NCI-H226 (cell line): ENCODE results near the gene FUT2.
"Not testable (repeated sequence)": the region's sequence is repeated elsewhere in the genome, so short reads cannot be mapped to it uniquely, and the experiment has no call there.

Experiments
- DNase-seq: peaks from one replicate; pipeline ENCODE4 v3.0.0-alpha.2; 2015

FUT2 gene

DNA sequence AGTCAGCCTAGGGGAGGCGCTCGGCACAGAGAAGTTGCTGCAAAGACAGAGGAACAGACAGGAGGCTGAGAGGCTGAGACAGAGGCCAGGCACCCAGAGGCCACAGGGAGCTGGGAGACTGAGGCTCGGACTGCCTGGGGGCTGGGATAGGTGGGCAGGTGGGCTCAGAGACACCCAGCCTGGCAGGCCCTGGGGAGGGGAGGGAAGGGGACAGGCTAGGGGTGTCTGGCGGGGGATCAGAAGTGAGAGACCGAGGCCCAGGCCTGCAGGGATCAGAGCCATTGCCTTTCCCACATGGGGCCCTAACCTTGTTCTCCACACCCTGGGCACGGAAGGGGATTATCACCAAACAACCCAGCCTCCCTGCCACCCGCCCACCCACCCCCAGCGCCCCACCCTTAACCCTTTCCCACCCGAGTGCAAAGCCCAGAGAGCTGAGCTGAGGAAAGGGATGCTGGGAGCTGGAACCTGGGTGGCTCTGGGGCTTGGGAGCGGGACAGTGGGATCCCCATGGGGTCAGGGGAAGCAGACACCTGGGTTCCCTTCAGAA, 24.2 kb upstream of the FUT2 start:
- no peak for DNase-seq

DNA sequence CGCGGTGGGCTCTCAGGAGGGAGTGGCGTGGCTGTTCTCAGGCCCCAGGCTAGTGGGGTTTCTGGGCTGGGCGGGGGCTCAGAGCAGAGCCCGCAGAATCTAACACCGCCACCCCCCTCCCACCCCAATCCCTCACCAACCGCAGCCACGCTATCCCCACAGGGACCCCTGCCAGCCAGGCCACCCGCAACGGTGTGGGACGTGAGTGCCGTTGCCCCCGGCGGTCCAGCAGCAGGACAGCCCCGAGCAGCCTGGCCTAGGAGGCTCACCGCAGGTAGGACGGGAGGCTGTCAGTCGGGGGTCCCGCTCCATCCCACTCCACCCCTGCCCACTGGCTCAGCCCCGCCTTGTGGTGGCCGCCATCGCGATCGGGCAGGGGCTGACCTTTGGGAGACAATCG, 22.8 kb upstream of the FUT2 start, which contains the start of gene NTN5:
Gene NTN5, minus strand, starts transcription at position 24 of the 400 bp plus-strand sequence. CDS start 2,031 bp downstream, outside the sequence.
- DNase-seq, result no peak

DNA sequence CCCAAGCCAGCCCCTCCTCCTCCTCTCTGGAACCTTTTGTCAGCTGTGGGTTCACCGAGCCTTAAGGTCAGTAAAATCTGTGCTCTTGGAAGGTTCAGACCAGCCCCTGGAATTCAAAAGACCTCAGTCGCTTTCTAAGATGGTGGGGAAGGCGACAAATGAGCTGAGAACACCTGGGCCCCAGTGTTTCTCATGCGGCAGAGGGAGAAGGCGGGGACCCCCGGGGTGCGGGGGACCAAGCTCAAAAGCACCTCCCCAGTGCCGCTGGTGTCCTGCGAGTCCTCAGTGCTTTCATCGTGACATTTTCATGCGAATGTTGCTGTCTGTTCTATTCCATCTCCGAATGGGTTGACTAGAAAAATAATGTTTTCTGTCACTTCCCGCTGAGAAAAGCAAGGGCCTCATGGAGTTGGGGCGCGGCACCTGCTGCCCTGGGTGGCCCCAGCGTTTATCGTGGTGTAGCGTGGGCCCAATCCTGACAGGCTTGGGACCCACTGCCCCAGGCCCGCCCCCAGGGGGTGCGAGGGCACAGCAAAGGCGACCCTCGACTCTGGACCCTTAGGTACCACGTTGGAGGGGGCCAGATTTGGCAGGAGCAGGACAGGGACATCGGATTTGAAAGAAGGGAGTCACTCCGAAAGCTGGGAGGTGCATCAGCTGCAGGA, 22.2 kb upstream of the FUT2 start:
- DNase-seq, result no peak

DNA sequence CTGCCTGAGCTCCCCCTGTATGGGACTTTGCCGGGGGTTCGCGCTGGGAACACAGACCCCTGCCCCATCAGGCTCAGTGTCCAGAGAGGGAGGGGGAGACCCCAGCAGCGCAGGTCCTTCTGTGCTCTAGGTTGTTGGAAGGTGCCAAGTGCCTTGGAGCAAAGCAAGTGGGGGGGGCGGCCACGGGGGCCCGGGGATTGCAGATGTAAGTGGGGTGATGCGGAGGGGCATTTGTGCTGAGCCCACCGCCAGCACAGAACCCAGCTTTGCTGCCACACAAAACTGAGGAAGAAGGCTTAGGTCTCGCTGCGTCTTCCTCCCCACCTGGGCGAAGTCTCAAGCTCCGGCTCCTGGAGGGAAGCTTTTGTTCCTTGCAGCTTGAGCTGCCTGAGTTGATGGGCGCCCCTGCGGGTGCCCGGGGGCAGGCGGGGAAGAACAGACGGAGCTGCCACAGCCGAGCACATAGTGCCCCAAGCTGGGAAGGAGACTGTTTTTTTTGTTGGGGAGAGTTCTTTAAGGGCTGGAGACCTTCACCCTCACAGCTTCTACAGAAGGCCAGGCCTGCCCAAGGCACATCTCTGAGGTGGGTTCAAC, 21.5 kb upstream of the FUT2 start:
- no peak for DNase-seq

DNA sequence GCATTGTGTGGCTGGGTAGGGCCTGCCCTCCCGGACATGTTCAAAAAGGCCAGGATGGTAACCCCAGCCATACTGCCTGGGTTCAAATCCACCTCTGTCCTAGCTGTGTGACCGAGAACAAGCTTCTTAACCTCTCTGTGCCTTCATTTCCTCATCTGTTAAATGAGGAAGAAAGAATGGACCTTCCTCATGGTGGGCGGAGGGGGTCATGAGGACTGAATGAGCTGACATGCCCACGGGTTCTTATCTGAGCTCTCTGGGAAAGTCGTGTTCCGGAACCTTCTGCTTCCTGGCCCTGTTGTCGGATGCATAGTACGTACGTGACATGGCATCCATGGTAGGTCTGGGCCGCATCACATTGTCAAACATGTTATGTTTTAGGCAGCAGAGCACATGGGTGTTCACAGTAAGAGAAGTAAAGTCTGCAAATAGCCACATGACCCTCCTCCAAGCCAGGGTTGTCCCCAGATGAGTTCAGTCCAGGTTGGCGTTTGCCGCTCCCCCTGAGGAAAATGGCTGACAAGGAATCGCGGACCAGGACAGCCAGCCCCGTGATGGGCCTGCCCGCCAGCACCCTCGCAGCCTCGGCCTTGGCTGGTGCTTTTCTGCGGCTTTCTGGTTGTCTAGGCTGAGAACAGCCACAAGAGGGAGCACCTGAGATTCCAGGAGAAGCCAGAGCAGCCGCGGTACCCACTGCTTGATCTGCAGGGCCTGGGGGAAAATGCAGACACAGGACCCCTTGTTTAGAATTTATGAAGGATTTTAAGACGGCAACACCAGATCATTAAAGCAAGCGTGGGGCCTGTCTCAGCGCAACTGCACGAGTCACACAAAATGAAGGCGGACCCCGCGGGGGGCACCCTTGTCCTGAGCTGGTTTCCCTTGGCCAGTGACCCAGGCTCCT, 20.6 kb upstream of the FUT2 start:
- peak; percentile 65 for DNase-seq

- no peak for DNase-seq
These were observed 19.3 kb upstream of the FUT2 start for GRCh38 chr19:48676487-48676886.

DNA sequence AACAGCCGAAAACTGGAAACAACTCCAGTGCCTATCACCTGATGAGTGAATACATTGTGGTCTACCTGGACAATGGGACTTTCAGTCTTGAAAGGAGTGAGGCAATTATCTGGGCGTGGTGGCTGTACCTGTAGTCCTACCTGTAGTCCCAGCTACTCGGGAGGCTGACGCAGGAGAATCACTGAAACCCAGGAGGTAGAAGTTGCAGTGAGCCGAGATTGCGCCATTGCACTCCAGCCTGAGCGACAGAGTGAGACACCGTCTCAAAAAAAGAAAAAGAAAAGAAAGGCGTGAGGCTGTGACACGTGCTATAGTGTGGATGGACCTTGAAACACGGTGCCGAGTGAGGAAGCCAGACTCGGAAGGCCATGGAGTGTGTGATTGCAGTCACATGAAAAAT, 18.9 kb upstream of the FUT2 start:
- no peak for DNase-seq

DNA sequence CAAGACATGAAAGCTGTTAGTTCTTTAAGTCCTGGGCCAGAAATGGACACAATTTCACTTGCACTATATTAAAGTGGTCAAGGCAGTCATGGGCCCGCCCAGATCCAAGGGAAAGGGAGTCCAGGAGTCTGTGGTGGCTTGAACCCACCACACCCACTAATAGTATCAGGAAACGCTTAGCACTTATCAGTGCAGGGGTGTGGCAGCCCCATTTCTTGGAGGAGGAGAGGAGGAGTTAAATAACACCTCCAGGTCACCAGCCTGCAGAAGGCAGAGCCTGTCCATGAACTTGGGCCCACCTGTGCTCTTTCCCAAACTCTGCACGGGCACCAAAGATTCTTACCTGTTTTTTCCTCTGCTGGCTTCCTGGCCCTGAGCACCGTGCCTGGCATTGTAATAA, 17.6 kb upstream of the FUT2 start:
- DNase-seq, result peak; percentile 53

DNA sequence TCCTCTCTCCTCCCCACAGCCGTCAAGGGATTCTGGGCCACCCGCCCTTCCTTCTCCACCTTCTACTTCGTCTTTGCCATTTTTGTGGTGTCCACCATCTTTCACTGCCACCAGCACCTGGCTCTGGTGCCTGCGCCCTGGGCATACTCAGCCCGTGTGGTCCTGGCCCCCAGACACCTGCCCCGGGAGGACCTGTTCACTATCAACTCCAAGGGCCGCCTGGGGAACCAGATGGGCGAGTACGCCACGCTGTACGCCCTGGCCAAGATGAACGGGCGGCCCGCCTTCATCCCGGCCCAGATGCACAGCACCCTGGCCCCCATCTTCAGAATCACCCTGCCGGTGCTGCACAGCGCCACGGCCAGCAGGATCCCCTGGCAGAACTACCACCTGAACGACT, 15.8 kb upstream of the FUT2 start:
- not testable (repeated sequence) for DNase-seq

DNA sequence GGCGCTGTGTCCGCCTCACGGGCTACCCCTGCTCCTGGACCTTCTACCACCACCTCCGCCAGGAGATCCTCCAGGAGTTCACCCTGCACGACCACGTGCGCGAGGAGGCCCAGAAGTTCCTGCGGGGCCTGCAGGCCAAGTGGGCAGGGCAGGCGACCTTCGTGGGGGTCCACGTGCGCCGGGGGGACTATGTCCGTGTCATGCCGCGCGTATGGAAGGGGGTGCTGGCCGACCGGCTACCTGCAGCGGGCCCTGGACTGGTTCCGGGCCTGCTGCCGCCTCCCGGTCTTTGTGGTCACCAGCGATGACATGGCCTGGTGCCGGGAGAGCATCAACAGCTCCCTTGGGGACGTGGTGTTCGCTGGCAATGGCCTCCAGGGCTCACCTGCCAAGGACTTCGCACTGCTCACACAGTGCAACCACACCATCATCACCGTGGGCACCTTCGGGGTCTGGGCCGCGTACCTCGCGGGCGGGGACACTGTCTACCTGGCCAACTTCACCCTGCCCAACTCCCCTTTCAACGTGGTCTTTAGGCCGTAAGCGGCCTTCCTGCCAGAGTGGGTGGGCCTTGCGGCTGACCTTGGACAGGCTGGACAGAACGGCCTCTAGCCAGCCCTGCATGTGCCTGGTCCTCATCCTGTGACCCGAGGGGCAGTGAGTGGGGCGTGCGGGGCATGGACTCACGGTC, 15.2 kb upstream of the FUT2 start:
- DNase-seq, result no peak

GRCh38 chr19:48681127-48681470, 14.7 kb upstream of the FUT2 start:
- DNase-seq, result peak; percentile 97

- DNase-seq, result no peak
These were observed 12.4 kb upstream of the FUT2 start for GRCh38 chr19:48683349-48683748.

GRCh38 chr19:48685583-48685982, 10.2 kb upstream of the FUT2 start:
- DNase-seq, result no peak

GRCh38 chr19:48686088-48686487, 9.7 kb upstream of the FUT2 start:
- no peak for DNase-seq

DNA sequence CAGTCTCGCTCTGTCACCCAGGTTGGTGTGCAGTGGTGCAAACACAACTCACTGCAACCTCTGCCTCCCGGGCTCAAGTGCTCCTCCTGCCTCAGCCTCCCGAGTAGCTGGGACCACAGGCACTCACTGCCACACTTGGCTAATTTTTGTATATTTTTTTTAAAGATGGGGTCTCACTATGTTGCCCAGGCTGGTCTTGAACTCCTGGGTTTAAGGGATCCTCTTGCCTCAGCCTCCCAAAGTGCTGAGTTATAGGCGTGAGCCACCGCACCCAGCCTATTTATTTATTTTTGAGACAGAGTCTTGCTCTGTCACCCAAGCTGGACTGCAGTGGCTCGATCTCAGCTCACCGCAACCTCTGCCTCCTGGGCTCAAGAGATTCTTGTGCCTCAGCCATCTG, 9.1 kb upstream of the FUT2 start:
- not testable (repeated sequence) for DNase-seq

- no peak for DNase-seq
These were observed 8.0 kb upstream of the FUT2 start for GRCh38 chr19:48687776-48688175.

GRCh38 chr19:48689449-48689848, 6.3 kb upstream of the FUT2 start:
- no peak for DNase-seq

DNA sequence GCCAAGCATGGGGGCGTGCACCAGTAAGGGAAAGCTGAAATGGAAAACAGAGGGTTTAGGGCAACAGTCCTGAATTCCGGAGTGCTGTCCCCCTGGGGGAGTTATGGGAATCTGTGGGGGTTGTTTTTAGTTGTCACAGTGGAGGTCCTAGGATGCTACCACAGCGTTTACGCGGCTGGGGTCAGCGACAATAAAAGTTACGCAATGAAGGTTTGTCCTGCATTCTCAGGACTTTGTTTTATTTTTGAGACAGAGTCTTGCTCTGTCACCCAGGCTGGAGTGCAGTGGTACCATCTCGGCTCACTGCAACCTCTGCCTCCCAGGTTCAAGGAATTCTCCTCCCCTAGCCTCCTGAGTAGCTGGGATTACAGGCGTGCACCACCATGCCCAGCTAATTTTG, 2.1 kb upstream of the FUT2 start:
- not testable (repeated sequence) for DNase-seq

GRCh38 chr19:48696353-48697010, 711 bp downstream of the FUT2 start:
- no peak for DNase-seq

DNA sequence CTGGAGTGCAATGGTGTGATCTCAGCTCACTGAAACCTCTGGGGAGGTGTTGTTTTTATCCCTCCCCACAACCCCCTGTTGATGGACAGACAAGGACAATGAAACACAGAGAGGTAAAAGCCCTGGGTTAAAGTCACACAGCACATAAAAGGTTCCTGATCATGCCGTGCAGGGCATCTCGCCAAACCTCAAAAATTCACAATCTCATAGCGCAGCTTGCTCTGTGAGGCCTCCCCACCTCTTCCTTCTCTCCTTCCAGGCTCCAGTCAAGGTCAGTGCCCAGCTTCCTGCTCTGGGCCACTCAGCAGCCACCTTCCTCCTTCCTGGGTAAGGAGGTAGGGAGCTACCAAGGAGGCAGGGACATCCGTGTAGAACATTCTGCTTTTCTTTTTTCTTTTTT, 2.3 kb downstream of the FUT2 start:
- DNase-seq, result peak; percentile 85

DNA sequence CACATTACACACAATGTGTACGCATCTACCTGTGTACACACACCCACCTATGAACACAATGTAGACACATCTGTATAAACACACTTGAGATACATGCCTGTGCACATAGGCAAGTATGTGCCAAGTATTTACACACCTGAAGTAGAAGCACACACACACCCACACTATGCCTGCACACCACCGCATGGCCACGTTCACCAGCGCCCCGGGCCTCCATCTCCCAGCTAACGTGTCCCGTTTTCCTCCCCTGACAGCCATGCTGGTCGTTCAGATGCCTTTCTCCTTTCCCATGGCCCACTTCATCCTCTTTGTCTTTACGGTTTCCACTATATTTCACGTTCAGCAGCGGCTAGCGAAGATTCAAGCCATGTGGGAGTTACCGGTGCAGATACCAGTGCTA, 6.9 kb downstream of the FUT2 start:
- no peak for DNase-seq

- no peak for DNase-seq
These were observed 7.5 kb downstream of the FUT2 start for GRCh38 chr19:48703316-48703715.

DNA sequence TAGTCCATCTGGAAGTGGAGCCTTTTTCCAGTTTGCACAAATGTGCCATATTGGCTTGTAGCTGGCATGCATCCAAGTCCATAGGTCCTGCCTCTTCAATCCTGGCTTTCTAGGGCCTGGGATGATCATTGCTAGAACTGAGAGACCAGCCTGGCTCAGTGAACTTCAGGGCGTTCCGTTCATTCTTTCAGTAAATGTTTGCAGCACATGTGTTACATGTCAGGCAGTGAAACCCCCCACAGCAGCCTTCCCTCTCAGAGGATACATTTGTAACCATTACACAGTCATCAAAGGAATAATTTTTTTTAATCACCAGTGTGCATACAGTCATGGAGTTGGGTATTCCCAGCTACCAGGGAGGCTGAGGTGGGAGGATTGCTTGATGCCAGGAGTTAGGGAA, 9.7 kb downstream of the FUT2 start:
- no peak for DNase-seq
